GM11168 (cell line): ENCODE data around the gene MCC.

ENCODE experiments used
- in situ Hi-C: fragments of 300-500 bp; cut with MboI; formaldehyde crosslinking; loops from one replicate; pipeline ENCODE4 v1.12.0; 2022; ENCODE audit warnings: low sequenced_read_pairs; ENCODE audit not compliant: unreplicated experiment

MCC gene

DNA sequence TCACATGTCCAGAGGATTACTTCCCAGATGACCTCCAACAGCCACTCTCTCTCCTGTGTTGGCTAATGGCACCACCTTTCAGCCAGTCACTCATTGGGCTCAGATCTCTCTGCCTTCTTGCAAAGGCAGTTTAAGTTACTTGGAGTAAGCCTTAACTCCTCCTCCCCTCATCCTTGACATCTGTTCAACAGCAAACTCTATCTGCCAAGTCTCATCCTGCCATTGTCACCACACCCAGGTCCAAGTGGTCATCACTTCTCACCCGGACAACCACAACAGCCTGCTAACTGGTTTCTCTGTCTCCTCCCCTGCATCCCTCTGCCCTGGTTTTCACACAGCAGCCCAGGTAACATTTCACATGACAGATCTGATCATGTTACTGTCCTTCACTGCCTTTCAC is 453.2 kb downstream of the MCC start:
- in situ Hi-C loops = no loop called here

DNA sequence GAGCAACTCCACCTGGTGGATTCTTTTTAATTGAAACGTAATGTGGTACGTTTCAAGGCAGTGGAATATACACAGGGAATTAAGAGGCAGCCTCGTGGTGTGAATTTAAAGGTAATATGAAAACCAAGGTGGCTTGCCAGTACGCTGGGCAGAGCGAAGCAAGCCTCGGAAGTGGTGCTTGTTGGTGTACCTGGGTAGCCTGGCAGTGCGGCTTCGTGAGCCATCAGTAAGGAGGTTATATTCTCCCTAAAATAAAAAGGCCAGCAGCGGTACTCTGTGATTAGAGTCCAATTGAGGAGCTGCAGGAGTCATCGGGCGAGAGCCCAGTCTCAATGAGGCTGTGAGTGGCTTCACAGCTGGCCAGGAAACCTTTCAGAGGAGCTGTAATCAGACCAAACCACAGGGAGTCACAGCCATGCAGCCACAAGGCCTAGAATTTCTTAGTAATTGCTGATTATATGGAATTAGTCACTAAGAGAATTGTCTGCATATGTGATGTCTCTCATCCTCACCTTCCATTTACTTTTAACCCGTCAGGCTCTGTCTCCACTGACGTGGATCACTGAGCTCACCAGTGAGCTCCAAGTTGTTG is 454.0 kb downstream of the MCC start:
- in situ Hi-C loops = no loop called here

DNA sequence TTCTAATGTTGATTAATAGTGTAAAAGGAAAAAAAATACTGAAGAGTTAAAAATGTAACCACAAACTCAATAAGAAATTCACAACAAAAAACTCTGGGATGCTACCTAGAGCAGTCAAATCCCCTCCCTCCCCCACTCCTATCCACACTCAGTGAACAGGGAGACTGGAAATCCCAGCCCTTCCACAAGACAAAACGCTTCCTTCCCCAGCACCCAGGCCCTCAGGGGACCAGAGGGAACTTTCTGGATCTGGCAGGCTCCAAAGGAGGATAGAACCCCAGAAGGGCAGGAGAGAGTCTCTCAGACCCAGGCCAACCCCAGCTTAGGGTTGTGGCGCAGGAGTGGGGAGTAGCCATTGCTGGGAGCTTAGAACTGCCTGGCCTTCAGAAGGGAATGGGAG is 456.7 kb downstream of the MCC start:
- in situ Hi-C loops = no loop called here

DNA sequence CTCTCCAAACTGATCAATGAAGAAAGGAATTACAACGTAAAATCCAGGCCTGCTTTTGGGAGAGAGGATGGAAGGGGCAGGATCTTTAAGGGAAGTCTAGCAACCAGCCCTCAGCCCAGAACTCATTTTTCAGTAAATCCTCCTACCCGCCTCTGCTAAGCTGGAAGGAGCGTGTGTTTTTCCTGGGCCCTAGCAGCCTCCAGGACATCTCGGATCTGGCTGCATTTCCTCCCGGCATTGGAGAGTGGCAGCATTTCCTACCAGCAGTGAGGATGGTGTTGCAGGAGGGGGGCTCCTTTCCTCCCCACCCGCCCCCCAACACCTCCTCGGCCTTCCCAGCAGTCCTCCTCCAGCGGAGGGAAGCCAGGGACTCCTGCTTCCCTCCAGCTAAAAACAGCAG is 457.1 kb downstream of the MCC start:
- in situ Hi-C loops = no loop called here

DNA sequence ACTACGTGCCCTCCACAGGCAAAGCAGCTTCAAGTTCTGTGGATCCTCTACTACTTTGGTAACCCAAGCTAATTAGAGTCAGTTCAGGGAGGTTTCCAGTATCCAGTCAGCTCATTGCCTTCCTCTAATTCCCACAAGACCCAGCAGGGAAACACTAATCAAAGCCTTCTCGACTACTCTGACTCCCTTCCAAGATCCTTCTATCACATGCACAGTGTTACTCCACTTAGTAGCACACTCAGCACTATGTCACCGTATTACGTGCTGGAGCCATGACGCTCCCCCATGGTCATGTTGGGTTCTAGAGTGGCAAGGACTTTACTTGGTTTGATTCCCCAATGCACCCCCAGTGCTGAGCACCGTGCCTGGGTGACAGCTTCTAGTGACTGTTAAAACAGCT is 458.6 kb downstream of the MCC start:
- in situ Hi-C loops = no loop called here

DNA sequence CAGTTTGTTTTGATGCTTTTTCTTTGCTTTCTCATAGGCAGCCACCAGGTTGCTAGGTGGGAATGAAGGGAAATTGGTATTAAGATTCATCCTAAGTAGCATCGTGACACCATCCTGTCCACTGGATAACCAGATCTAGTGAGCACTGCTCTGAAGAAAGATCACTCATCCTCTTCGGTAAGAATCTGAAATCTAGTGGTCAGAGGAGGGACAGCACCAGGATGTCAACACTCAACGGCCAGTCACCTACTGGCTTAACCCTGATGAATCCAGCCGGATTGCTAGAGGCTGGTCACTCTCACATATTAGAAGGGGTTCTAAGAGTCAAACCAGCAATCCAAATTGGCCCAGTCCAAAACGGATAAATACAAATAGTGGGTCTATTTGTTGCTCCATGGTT is 460.8 kb downstream of the MCC start:
- in situ Hi-C loops = no loop called here

DNA sequence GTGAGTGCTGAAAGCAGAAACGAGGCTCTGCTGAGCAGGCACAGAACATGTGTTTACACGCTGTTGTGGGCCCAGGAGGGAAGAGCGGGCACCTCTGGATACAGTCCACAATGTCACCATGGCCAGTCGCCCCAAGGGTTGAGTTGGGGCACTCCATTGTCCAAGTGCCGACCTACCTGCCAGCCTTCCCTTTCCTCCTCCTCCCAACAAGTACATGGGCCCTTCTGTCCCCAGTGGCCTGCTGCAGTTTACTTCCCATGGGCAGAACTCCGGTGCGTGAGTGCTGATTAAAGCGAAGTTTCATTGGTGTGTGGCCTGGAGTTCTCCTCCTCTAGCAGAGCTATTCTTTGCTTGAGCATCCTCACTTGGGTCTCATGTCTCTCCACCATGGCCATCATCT is 461.2 kb downstream of the MCC start:
- in situ Hi-C loops = no loop called here

DNA sequence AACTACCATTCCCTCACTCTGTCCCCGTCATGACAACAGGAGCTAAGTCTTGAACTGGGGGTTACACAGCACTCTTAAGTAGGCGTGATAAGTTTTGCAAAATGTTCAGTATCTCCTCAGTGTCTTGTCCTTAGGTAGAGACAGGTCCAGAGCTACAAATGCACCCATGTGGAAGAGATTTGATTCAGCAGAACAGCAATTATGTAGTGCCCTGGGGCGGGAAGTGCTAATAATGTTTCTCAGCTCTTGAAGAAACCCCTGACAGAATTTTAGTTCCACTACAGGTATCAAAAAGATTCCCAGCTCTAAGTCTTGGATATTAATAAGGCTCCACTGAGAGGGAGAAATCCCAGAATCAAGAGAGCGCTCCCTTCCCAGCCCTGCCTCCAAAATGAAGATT is 462.0 kb downstream of the MCC start:
- in situ Hi-C loops = no loop called here

DNA sequence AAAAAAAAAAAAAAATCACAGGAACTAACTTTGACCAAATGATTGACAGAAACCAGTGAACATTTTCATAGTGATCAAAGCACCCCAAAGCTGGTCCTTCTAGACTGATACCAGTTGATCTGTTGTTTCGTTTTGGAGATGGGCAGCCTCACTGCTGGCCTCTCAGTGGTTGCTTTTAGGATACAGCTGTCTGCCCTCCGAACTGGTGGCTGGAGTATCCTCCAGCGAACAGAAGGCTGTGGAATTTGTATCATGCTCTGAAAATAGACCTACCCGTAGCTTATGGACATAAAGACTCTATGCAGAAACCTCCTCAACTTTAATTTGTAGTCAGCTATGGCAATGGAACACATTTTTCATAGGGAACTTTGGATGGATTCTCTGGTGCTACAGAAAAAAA is 462.7 kb downstream of the MCC start:
- in situ Hi-C loops = no loop called here

DNA sequence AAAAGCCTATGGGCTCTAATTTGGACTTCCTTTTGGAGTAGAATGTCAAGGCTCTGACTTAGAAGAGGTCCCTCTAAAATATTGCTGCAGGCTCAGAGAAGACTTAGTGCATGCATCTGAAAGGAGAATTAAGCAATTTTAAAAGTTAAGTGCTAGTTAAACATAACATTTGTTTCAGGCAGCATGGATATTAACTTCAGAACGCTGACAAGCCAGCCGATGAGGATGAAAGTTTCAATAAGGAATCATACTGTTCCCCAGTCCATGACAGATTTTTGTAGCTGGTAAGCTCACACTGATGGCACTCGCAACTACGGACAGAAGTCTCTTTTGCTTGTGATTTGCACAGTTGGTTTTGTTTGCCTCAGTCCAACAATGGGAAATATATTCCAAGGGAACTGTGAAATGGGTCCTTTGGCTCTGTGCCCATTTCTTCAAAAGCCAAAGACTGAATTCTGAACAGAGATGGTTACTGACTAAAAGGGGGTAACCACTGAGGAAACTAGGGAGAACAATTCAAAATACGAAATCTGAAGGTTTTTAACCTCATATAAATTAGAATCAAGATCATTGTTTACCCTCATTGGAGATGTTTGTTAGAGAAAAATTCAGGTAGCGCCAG is 464.1 kb downstream of the MCC start:
- in situ Hi-C loops = no loop called here

DNA sequence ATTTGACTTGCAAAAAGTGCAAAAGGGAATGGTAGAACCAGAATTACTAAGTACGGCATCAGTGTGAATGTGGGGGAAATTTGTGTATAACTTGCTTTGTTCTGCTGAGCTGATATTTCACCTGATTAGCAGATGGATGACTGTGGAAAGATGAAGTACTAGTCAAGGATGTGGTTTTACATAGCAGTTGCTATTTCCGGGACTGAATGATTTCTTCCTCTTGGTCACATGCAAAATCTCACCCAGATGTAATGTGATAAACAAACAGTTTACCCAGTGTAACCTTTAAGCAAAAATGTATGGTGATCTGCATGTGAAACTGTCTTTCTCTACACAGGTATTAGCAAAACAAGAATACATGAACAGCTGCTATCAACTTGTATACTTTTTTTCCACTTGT is 465.6 kb downstream of the MCC start:
- in situ Hi-C loops = no loop called here

DNA sequence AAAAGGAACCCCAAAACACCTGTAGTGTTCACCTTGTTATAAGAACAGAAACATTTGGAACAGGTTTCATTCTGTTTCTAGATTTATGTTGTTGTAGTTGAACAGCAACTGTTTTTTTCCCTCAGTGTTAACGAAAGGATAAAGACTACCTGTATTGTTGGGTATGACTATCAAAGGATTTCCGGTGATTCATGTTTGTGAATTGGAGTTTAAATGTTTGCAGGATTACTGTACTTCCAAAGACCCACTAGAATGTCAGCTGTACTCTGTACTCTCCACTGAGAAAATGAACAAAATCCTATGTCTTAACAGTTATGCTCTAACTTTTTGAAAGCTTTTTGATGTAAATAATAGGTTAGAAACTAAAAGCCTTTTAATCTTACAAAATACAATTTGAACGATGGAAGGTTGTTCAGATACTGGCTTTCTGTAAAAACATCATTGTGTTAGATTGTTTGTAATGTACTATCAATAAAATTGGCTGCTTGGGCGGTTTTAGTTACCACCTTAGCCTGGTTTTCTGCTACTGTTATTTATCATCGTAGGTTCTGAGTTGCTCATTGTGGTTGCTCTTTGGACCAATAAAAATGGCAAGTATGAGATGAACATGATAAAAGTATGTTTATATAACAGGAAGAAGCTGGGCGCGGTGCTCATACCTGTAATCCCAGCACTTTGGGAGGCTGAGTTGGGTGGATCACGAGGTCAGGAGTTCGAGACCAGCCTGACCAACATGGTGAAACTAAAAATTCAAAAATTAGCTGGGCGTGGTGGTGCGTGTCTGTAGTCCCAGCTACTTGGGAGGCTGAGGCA is 467.6 kb downstream of the MCC start:
- in situ Hi-C loops = no loop called here

DNA sequence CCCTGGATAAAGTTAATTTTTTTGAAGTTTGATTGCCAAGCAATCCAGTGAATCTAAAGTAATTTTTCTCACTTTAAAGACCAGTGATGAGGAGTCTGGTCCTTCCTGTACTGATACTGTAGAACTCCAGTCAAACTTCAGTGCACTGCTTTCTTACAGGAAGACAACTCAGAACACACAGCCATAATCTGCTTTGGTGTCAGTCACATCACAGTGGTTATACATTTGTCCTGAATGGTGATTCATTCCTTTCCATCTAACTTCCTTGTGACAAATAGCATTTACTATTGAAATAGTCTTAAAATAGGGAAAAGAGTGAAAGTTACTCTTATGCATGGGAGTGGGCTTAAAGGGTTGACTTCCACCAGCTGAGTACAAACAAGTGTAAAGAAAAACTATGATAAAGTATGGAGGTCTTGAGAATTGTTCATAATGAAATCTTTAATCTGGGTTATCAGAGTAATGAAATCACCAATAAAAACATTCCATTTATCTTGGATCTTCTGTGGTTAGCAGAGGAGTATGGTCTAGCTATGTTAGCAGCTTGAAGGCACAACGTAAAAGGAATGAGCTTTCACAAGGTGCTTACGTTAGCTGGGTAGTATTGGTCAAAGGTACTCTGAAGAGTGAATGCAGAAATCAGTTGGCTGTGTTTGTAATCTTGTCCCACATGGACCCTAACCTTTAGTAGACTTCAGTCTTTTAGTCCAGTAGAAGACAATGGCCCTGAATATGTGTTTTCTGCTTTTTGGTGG is 470.2 kb downstream of the MCC start:
- in situ Hi-C loops = no loop called here

DNA sequence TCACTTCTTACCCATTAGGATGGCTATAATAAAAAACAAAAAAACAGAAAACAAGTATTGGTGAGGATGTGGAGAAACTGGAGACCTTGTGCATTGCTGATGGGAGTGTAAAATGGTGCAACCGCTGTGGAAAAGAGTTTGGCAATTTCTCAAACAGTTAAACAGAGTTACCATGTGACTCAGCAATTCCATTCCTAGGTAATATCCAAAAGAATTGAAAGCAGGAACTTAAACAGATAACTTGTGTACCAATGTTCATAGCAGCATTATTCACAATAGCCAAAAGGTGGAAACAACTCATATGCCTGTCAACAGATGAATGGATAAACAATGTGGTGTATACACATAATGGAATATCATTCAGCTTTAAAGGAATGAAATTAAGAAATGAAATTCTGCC is 482.8 kb downstream of the MCC start:
- in situ Hi-C loops = no loop called here

DNA sequence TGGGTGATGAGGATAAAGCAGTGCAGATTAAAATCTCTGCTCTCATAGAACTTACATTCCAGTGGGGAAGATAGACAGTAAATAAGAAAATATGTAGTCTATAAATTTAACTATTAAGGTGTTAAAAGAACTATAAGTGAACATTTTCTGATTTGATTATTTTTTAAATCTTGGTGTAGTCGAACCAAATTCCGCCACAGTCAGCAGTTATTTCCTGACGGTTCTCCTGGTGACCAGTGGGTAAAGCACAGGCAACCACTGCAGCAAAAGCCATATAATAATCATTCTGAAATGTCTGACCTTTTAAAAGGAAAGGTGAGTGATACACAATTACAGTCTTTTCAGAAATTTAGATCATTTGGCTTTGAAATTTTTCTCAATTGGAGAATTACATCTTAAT is 484.5 kb downstream of the MCC start:
- in situ Hi-C loops = no loop called here

DNA sequence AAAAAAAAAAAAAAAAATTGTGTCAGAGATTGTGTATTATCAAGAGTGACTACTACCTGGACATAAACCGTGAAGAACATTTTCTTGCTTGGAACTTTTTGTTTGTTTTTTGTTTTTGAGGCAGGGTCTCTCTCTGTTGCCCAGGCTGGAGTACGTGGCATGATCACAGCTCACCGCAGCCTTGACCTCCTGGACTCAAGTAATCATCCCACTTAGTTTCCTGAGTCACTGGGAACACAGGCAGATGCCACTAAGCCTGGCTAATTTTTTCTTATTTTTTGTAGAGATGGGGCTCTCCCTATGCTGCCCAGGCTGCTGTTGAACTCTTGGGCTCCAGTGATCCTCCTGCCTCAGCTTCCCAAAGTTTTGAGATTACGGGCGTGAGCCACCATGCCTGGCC is 485.8 kb downstream of the MCC start:
- in situ Hi-C loops = no loop called here

DNA sequence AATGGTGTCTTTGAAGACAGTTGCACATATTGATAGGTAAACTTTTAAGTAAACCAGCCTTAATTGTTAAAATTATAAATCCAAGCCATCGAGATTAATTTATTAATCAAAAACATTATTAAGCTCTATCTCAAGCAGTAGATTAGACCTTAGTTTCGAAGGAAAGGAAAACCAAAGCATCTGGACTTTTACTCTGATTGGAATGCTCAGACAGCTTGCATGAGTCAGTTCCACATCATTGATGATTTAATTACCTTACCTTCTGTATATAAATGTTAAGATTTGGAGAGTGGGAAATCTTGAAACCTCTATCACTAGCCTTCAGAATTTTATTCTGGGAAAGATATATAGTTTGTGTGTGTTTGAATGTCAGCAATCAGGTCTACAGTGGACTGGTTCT is 487.8 kb downstream of the MCC start:
- in situ Hi-C loops = no loop called here

DNA sequence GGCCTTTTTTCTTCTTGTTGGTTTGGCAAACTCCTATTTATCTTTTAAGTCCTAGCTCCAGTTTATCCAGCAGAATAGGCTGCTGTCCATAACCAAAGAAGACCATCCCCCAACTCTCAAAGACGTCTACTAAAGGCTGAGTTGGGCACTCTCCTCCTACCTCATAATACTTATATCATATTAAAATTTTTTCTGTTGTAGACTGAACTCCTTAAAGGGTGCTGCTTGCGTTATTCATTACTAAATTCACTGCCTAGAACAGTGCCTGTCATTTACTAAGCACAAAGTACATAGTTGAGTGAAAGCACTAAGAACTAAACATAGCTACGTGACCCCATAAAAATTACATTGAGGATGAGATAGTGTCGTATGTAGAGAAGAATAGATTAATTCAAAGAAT is 490.0 kb downstream of the MCC start:
- in situ Hi-C loops = no loop called here

DNA sequence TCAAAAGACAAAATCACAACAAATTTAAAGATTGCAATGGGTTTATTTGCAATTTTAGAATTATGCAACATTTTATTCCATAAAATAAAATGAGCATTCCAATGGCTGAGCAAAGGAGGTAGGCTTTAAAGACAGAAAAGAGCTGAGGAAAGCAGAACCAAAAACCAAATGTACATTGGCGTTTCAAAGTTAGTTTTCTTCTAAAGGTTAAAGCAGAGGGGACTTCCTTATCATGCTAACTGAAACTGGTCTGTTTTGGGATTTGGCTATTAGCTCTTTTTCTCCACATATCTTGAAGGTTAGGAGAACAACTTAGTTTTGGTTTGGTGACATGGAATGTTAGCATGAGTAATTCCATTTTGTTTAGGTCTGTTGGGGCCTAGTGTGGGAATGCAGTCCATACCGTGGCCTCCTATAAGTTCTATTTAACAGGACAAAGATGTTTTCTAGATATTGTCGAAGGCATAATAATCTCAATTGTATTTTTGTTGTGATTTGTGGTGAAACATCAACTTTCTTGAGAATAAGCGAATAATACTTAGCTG is 491.4 kb downstream of the MCC start:
- in situ Hi-C loops = no loop called here

DNA sequence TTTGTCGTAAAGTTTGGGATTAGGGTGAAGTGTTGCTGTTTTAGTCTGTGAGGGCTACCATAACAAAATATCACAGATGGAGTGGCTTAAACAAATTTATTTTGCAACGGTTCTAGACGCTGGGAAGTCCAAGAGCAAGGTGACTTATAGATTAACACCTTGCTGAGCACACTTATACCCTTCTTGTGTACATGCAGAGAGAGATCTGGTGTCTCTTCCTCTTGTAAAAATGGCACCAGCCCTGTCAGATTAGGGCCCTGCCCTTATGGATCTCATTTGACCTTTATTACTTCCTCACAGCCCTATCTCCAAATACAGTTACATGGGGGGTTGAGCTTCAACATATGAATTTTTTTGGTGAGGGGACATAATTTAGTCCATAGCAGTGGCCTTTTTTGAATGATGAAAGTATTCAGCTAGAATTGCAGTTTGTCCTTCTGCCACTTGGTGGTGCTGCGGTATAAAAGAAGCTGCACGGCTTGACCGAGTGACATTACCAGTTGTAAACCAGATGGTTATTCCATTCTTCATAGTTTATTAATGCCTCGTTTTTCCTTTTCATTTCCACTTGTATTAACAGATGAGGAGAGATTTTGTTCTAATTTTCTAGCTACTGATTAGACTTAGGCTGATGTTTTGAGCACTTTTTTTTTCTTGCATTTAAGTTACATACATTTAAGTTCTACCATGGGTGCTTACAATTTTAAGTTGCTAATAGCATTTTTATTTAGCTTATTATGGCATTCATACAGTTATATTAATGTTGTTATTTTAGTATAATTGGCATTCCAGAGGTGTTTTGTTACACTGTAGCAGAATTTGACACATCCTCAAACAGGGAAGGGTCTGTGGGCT is 492.3 kb downstream of the MCC start:
- in situ Hi-C loops = no loop called here
